SU-DHL-6 (cell line): Measurements from ENCODE around the gene FAM217A.

Experiments
- H2AFZ ChIP-seq: fragments of 200-600 bp; sonication (generic); 2 replicates; pipeline ENCODE4 v1.6.1; 2014; ENCODE audit warnings: low read depth, mild to moderate bottlenecking, moderate library complexity, mixed read lengths, antibody characterized with exemption, low read length; ENCODE audit not compliant: severe bottlenecking
- H3F3A ChIP-seq: fragments of 200-600 bp; shearing (Covaris generic); 2 replicates; pipeline ENCODE4 v1.6.0; 2016; ENCODE audit warnings: antibody characterized with exemption, mild to moderate bottlenecking; ENCODE audit not compliant: insufficient read depth
- H3K27ac ChIP-seq: fragments of 200-600 bp; sonication (generic); 2 replicates; pipeline ENCODE4 v1.5.1; 2016; ENCODE audit warnings: low read depth, mild to moderate bottlenecking, low read length, moderate library complexity, mixed read lengths
- H3K27me3 ChIP-seq: fragments of 200-600 bp; sonication (generic), shearing (Covaris generic); 2 replicates; pipeline ENCODE4 v1.6.0; 2014; ENCODE audit warnings: mild to moderate bottlenecking, low read length
- H3K36me3 ChIP-seq: fragments of 200-600 bp; sonication (generic); 2 replicates; pipeline ENCODE4 v1.6.1; 2014; ENCODE audit warnings: mild to moderate bottlenecking, low read length, mixed read lengths
- H3K4me2 ChIP-seq: fragments of 300-600, 200-600 bp; shearing (Covaris generic), sonication (generic); 2 replicates; pipeline ENCODE4 v1.6.0; 2014; ENCODE audit warnings: low read length, low read depth, mild to moderate bottlenecking; ENCODE audit not compliant: poor library complexity, severe bottlenecking
- H3K4me3 ChIP-seq: fragments of 200-600 bp; sonication (generic); 2 replicates; pipeline ENCODE4 v1.5.1; 2014; ENCODE audit warnings: antibody characterized with exemption, low read length, mild to moderate bottlenecking, mixed read lengths; ENCODE audit not compliant: insufficient read depth, poor library complexity, severe bottlenecking
- H3K79me2 ChIP-seq: fragments of 200-600 bp; sonication (generic); 2 replicates; pipeline ENCODE4 v1.6.1; 2014; ENCODE audit warnings: mild to moderate bottlenecking, low read length, moderate library complexity; ENCODE audit not compliant: insufficient read depth
- H3K9ac ChIP-seq: fragments of 200-600 bp; sonication (generic); 2 replicates; pipeline ENCODE4 v1.7.0; 2014; ENCODE audit warnings: mild to moderate bottlenecking, low read length
- H3K9me2 ChIP-seq: fragments of 200-600 bp; sonication (generic); replicated peaks from 2 replicates; pipeline ENCODE4 v1.6.1; 2014; ENCODE audit warnings: low read length; ENCODE audit not compliant: insufficient read depth
- H3K9me3 ChIP-seq: fragments of 200-600 bp; sonication (generic); 2 replicates; pipeline ENCODE4 v1.6.1; 2014; ENCODE audit warnings: low read length, mixed read lengths; ENCODE audit not compliant: insufficient read depth
- H4K20me1 ChIP-seq: fragments of 200-600 bp; sonication (generic); 2 replicates; pipeline ENCODE4 v1.6.1; 2014; ENCODE audit warnings: low read depth, mild to moderate bottlenecking, antibody characterized with exemption, low read length, moderate library complexity, mixed read lengths
- CTCF ChIP-seq: fragments of 200-600 bp; sonication (generic); IDR thresholded peaks from one replicate; pipeline ENCODE4 v1.5.1; 2017; ENCODE audit warnings: antibody characterized with exemption, mild to moderate bottlenecking, low read length, moderate library complexity; ENCODE audit not compliant: insufficient read depth, poor library complexity, severe bottlenecking
- EZH2phosphoT487 ChIP-seq: fragments of 200-600 bp; sonication (generic), shearing (Covaris generic); conservative IDR thresholded peaks from 2 replicates; pipeline ENCODE4 v1.6.1; 2018; ENCODE audit warnings: mild to moderate bottlenecking, antibody characterized with exemption, low read length, moderate library complexity, mixed read lengths

Gene FAM217A

GRCh38 chr6:4066029-4066755 is 12.7 kb downstream of the FAM217A start:
- H2AFZ ChIP-seq: no peak overlapping the region
- peaks cover 48% of the 10 kb centered on the region for H3F3A ChIP-seq
- H3K79me2 ChIP-seq: no peaks in the 10 kb centered on the region
- H3K36me3 ChIP-seq: peaks cover 38% of the 10 kb centered on the region
- H3K27ac ChIP-seq: no peak overlapping the region
- H3K4me2 ChIP-seq: no peak overlapping the region
- peaks cover 11% of the 10 kb centered on the region; the same call in 1 of the 2 replicates for H4K20me1 ChIP-seq
- no peaks in the 10 kb centered on the region for H3K9me3 ChIP-seq
- H3K4me3 ChIP-seq: no peak overlapping the region
- no peaks in the 10 kb centered on the region for H3K9me2 ChIP-seq
- H3K9ac ChIP-seq: no peak overlapping the region
- H3K27me3 ChIP-seq: no peaks in the 10 kb centered on the region
- TF ChIP-seq CTCF: no peak
- TF ChIP-seq EZH2phosphoT487: no peak

DNA sequence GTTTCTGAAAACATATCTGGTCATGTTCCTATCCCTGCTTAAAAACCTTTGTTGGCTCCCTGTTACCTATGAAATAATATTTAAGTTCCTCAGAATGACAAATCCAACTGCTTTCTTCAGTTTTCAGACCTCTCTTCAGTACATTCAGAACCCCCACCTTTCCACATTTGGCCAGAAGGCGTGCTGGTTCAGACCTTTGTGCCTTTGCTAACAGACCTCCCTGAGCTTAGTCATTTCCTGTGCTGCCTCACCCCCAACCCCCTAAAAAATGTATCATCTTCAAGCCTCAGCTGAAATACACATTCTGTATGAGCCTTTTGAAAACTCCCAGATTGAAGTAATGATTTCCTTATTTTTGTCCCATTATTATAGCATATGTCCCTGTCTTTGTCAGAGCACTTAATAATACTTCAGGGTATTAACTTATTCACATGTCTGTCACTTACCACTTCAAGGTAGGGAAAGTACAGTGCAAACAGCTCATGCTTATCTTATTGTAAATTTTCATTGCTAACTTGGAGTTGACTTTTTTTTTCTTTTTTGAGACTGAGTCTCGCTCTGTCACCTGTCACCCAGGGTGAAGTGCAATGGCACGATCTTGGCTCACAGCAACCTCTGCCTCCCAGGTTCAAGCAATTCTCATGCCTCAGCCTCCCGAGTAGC is 19.7 kb downstream of the FAM217A start:
- Histone ChIP-seq H3K79me2 (no peaks in the 10 kb centered on the region), H3K4me3 (no peak overlapping the region), H3K27ac (no peak overlapping the region), H3K9me3 (no peaks in the 10 kb centered on the region), H3K27me3 (no peaks in the 10 kb centered on the region), H3K4me2 (no peak overlapping the region), H4K20me1 (peaks cover 13% of the 10 kb centered on the region), H2AFZ (no peak overlapping the region), H3K36me3 (peaks cover 93% of the 10 kb centered on the region), H3F3A (peaks cover 35% of the 10 kb centered on the region), H3K9ac (no peak overlapping the region), H3K9me2 (no peaks in the 10 kb centered on the region)
- TF ChIP-seq CTCF (no peak), EZH2phosphoT487 (no peak)

DNA sequence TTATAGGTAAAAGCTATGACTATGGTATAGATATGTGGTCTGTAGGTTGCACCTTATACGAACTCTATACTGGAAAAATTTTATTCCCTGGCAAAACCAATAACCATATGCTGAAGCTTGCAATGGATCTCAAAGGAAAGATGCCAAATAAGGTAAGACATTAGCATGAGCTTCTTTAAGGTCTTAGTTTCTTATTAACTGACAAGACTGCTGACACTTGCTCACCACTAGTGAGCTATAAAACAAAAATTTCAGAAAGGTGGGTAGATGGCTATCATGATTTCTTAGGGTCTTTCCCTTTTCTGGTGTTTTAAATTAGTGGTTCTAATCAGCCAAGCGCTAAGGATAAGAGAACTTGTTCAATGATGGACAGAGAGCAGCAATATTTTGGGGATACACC is 21.9 kb downstream of the FAM217A start:
- Histone ChIP-seq H3K36me3 (peaks cover 90% of the 10 kb centered on the region), H3F3A (peaks cover 16% of the 10 kb centered on the region; the same call in 1 of the 2 replicates)
- TF ChIP-seq EZH2phosphoT487 (no peak), CTCF (no peak)

More for the DNA sequence above, 21.9 kb downstream of the FAM217A start:
- Histone ChIP-seq H3K9me3 (no peaks in the 10 kb centered on the region), H3K9ac (no peak overlapping the region), H3K79me2 (no peaks in the 10 kb centered on the region), H3K9me2 (no peaks in the 10 kb centered on the region), H3K4me3 (no peak overlapping the region), H3K27me3 (no peaks in the 10 kb centered on the region), H2AFZ (no peak overlapping the region), H3K4me2 (no peak overlapping the region), H4K20me1 (peaks cover 17% of the 10 kb centered on the region), H3K27ac (no peak overlapping the region)
